NOMO-1 treated with DMSO at 0.1 percent for 48 hours (cell line): ENCODE results near the gene MEDAG.
"Not testable (repeated sequence)": the region's sequence is repeated elsewhere in the genome, so short reads cannot be mapped to it uniquely, and the experiment has no call there.

Experiments used
- DNase-seq: peaks from one replicate; lab custom pipeline; 2025; ENCODE audit not compliant: unreplicated experiment; lab: John Stamatoyannopoulos, UW

Gene MEDAG

GRCh38 chr13:30906411-30907051, 460 bp downstream of the MEDAG start:
- no peak for DNase-seq

GRCh38 chr13:30907121-30907861, 1.2 kb downstream of the MEDAG start:
- DNase-seq = no peak

GRCh38 chr13:30908416-30908980, 2.4 kb downstream of the MEDAG start:
- DNase-seq = no peak

- DNase-seq = no peak
Observed at GRCh38 chr13:30910676-30911075, 4.6 kb downstream of the MEDAG start.

- DNase-seq = no peak
Observed at GRCh38 chr13:30915691-30916541, 9.8 kb downstream of the MEDAG start.

GRCh38 chr13:30916991-30917390, 10.9 kb downstream of the MEDAG start:
- DNase-seq = no peak

- DNase-seq = no peak
Observed at GRCh38 chr13:30918662-30919405, 12.8 kb downstream of the MEDAG start.

- DNase-seq = no peak
Observed at GRCh38 chr13:30920162-30920909, 14.3 kb downstream of the MEDAG start.

GRCh38 chr13:30923418-30923817, 17.3 kb downstream of the MEDAG start:
- DNase-seq = no peak

GRCh38 chr13:30924721-30925120, 18.6 kb downstream of the MEDAG start:
- DNase-seq = no peak

- no peak for DNase-seq
Observed at GRCh38 chr13:30925429-30925828, 19.4 kb downstream of the MEDAG start.

GRCh38 chr13:30926781-30927180, 20.7 kb downstream of the MEDAG start:
- no peak for DNase-seq

- not testable (repeated sequence) for DNase-seq
Observed at GRCh38 chr13:30927188-30927587, 21.1 kb downstream of the MEDAG start.

GRCh38 chr13:30927595-30927994, 21.5 kb downstream of the MEDAG start:
- no peak for DNase-seq

GRCh38 chr13:30928978-30929377, 22.9 kb downstream of the MEDAG start:
- DNase-seq = no peak

GRCh38 chr13:30932481-30933353, 26.6 kb downstream of the MEDAG start, which contains the start of gene TEX26:
TSS of gene TEX26 (plus strand) at chr13:30932656. CDS start at chr13:30932716, 60 bp downstream.
- DNase-seq = no peak

GRCh38 chr13:30933354-30933670, 27.2 kb downstream of the MEDAG start:
- DNase-seq = no peak

GRCh38 chr13:30934381-30934780, 28.3 kb downstream of the MEDAG start:
- no peak for DNase-seq

GRCh38 chr13:30934803-30935202, 28.7 kb downstream of the MEDAG start:
- no peak for DNase-seq
